GM21786 (cell line): ENCODE measurements around the gene RBBP5.
"Not testable (repeated sequence)": the region's sequence is repeated elsewhere in the genome, so short reads cannot be mapped to it uniquely, and the experiment has no call there.

Source experiments
- ATAC-seq: cut with Tn5 transposase; IDR thresholded peaks from one replicate; pipeline ENCODE4 v1.9.1; 2021; ENCODE audit not compliant: unreplicated experiment

Gene RBBP5, protein sequence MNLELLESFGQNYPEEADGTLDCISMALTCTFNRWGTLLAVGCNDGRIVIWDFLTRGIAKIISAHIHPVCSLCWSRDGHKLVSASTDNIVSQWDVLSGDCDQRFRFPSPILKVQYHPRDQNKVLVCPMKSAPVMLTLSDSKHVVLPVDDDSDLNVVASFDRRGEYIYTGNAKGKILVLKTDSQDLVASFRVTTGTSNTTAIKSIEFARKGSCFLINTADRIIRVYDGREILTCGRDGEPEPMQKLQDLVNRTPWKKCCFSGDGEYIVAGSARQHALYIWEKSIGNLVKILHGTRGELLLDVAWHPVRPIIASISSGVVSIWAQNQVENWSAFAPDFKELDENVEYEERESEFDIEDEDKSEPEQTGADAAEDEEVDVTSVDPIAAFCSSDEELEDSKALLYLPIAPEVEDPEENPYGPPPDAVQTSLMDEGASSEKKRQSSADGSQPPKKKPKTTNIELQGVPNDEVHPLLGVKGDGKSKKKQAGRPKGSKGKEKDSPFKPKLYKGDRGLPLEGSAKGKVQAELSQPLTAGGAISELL

DNA sequence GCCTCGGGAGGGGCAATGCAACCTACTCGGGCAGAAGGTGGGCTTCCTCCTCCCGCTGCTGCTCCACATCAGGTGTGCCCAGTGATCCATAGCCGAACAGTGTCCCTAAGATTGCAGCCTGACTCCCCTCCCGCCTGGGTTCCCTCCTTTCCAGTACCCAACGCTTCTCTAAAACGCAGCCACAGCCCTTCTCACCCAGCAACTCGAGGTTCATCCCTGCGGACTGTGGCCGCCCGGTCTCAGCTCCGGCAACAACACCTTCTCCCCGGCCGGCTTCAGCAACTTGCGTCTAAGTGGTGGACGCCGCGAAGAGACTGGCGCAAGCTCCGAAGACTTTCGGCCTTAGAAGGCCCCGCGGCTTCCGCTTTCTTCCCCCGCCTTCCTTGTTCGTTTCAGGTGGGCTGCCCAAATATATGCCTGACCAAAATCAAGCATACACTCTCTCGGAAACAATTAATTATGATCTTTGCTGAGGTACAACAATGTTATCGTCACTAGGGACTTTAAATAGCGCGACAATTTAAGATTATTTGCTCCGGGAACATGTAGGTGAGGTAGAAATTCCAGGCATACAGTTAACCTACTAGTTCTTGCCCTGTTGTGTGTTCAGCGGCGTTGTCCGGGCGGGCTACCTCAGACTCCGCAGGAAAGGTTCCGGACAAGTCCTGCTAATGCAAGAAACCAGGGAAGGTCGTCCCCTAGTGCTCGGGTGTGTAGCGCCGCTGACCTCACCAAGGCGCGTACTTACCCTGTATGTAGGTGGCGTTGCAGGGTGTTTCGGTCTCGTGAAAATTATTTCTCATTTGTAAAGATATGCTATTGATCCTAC is at the start of gene RBBP5:
Gene RBBP5, minus strand, starts transcription at position 319 of the 829 bp plus-strand sequence. Its CDS starts 105 bp downstream, at position 214.
- ATAC-seq, result peak; percentile 94

DNA sequence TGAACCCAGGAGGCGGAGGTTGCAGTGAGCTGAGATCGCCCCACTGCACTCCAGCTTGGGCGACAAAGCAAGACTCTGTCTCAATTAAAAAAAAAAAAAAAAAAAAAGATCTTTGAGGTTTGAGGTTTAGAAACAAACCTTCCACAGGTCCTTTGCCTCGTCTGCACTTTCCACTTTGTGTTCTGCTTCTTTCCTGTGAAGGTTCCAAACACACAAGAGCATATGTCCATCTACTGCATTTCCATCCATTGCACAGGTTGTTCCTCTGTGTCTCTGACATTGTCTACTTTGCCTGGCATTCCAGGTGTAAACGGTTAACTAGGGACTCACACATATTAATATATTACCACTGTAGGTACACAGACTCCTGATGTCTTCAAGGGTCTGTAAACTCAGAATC is 49.6 kb upstream of the RBBP5 start:
- no peak for ATAC-seq

GRCh38 chr1:205170532-205171269 is 48.9 kb upstream of the RBBP5 start:
- no peak for ATAC-seq

- ATAC-seq, result no peak
Measured at GRCh38 chr1:205169248-205169647, 47.5 kb upstream of the RBBP5 start.

DNA sequence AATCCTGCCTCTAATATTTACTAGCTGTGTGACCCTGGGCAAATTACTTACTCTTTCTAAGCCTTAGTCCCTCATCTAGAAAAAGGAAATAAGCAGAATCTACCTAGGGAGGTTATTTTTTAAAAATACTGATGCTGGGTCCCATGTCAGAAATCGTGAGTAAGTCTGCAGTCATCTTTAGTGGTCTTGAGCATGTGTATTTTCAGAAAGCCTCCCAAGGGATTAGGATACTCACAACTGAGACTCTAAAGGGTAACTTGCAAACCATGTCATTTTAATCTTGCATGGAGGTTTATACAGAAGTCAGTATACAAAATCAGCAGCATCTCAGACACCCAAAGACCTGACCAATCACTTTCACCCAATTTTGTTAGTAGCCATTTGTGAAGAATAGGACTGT is 46.5 kb upstream of the RBBP5 start:
- ATAC-seq, result no peak

GRCh38 chr1:205162301-205162700 is 40.5 kb upstream of the RBBP5 start:
- ATAC-seq, result no peak

DNA sequence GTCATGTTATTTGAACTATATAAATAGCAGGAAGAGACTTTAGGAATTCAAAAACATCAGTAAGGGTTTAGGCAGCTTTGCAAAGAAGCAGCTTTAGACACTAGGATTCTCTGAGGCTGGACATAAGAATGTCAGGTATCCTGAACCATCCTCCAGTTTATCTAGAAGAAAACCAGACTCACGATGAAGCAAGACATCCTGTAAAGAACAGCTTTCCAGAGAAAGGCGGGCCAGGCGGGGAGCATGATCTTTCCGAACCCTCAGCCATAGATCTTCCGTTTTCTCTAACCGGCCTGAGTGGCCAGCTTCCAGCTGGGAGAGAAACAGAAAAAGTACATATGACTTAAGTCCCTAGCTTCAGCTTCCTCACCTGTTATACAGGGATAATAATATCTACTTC is 39.3 kb upstream of the RBBP5 start:
- no peak for ATAC-seq

DNA sequence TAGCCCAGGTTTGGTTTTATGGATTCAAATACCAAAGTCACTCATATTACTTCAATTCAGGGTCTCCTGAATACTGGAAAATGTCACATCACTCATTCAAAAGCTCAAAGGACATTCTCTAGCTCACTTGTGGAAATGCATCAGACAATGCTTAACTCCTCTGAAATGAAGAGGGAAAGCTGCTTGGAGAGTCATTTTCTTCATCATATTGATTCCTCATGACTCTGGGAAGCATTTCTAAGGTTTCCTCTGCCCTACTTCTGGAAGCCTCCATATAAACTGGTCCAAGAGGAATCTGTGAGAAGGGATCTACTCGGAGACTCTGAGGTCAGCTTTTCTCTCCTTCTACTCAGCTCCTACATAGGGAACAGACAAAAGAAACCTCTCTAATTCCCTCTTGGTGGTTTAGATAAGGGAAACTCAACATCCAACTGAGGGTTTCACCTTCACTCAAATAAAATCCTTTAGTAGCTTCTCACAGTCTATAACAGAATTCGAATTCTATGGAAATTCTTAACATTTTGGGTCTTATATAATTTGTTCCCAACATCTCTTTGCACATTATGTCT is 36.4 kb upstream of the RBBP5 start:
- ATAC-seq, result no peak

DNA sequence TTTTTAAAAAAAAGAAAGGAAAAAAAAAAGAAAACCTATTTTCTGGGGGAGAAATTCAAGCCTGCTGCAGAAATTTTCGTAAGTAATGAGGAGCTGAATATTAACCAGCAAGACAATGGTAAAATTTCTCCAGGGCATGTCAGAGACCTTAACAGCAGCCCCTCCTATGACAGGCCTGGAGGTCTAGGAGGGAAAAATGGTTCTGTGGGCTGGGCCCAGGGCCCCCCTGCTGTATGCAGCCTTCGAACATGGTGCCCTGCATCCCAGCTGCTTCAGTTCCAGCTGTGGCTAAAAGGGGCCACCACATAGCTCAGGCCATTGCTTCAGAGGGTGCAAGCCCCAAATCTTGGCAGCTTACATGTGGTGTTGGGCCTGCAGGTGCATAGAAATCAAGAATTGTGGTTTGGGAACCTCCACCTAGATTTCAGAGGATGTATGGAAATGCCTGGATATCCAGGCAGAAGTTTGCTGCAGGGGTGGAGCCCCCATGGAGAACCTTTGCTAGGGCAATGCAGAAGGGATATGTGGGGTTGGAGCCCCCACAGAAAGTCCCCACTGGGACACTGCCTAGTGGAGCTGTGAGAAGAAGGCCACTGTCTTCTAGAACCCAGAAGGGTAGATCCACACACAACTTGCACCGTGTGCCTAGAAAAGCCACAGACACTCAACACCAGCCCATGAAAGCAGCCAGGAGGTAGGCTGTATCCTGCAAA is 34.0 kb upstream of the RBBP5 start:
- ATAC-seq, result not testable (repeated sequence)

GRCh38 chr1:205152505-205152904 is 30.7 kb upstream of the RBBP5 start:
- no peak for ATAC-seq

GRCh38 chr1:205150651-205151428 is 29.1 kb upstream of the RBBP5 start:
- ATAC-seq, result no peak

DNA sequence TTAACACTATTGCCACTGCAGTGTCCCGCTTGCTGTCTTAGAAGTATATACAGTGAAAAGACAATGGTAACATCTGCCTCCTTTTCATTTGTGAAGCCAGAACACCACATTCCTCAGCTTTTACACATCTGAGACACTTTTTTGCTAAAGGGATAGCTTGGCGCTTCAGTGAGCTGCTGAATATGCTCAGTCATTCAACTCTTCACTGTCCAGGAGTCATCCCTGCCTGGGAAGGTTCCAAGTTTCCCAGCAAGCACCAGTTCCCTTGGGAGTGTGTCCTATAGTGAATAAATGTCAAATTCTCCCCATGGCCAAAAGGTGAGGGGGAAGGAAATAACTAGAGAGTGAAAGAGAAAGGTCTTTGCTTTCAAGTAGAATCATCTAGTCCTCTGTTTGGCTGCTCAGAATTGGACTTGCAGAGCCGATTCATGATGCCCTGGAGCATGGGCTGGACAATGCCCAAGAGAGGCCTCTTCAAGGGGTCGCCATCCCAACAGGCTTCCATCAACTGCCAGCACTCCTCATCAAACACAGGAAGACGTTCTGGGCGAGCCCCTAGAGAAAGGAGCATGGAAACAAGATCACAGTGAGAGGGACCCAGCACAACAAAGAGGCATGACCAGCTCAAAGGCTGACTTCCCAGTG is 25.5 kb upstream of the RBBP5 start:
- no peak for ATAC-seq

GRCh38 chr1:205144751-205145150 is 23.0 kb upstream of the RBBP5 start:
- no peak for ATAC-seq

DNA sequence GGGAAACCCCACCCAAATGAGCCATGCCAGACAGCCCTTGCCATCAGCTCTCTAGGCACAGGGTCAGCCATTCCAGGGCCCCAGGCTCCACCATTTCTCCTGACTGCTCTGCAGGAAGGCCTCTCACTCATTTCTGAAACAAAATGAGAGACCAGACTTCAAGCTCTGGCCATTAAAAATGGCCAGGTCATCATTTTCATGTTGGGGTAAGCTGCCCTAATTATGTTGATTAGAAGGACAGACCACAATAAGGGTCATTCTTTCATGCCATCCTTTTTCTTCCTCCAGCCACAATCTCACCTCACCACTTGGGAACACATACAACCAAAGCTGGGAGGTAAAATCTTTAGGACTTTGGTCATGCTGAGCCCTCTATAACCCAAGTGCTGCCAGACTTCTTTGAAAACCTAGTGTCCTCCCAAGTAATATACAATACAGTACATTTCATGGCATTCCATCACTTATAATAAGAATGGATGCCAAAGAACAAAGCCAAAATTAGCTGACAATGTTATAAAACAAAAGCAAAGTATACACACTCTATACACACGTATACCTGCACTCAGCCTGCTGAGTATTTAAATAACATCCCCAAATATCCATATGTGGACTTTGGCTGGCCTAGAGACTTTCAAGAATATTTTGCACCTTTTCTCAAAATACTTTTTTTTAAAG is 22.4 kb upstream of the RBBP5 start:
- ATAC-seq, result no peak

DNA sequence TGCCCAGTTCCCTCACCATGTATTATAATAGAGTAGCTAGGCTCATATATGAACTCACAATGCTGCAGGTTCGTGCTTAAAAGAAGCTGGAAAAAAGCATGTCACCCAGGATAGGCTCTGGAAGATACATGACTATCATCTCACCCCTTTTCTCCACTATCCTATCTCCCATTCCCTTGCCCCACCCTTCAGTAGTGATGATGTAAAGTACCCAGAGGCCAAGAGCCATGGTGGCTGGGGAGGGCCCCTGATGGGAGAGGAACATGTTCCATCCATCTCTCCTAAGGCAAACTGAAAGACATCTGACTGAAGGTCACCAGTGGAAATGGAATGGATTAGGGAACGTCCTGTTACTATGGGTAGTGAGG is 20.3 kb upstream of the RBBP5 start:
- ATAC-seq, result no peak

GRCh38 chr1:205141236-205142101 is 19.7 kb upstream of the RBBP5 start:
- ATAC-seq, result peak; percentile 58

- ATAC-seq, result no peak
Measured at GRCh38 chr1:205140113-205140512, 18.3 kb upstream of the RBBP5 start.
